ENCODE data around the gene SPACA6. TPM values are rescaled to one million over a fixed set of nuclear protein-coding genes. Genes with fewer than 3 reads are reported as not detected.

The SPACA6 gene
- polyA plus RNA-seq, 1 donor (not counting 4 experiments of a cell fraction or from before 2014, with no cell fraction given) = 4.3 TPM

- H3K4me2 ChIP-seq (ENCODE audit: control insufficient read depth, extremely low read depth, insufficient read depth, low read depth, low read length) = no peak overlapping the region
- H3K27me3 ChIP-seq (ENCODE audit: control insufficient read depth, extremely low read depth, insufficient read depth, low read length) = no peaks in the 10 kb centered on the region
- no peaks in the 10 kb centered on the region for H4K20me1 ChIP-seq (ENCODE audit: control insufficient read depth, extremely low read depth, insufficient read depth, low read length)
- H3K4me1 ChIP-seq (ENCODE audit: control insufficient read depth, extremely low read depth, insufficient read depth, low read length) = peaks cover 6% of the 10 kb centered on the region
- DNase-seq (ENCODE audit: low read depth, low spot score) (no peak), FAIRE-seq (no peak)
- no peak overlapping the region for H3K9ac ChIP-seq (ENCODE audit: control insufficient read depth, extremely low read depth, insufficient read depth, low read length)
- no peaks in the 10 kb centered on the region for H3K36me3 ChIP-seq (ENCODE audit: control insufficient read depth in 2 of 2, extremely low read depth in 1 of 2, insufficient read depth in 2 of 2, low read length in 2 of 2)
- TF ChIP-seq EZH2 (IDR thresholded peaks at IDR 0.05; ENCODE audit: low read length) = no peak
- no peak for TF ChIP-seq CTCF (optimal IDR thresholded peaks at IDR 0.05 in 1 of 3, IDR thresholded peaks at IDR 0.05 in 1 of 3, conservative IDR thresholded peaks at IDR 0.05 in 1 of 3; ENCODE audit: extremely low read depth in 1 of 3, insufficient read depth in 2 of 3, low read length in 3 of 3)
- H3K79me2 ChIP-seq (ENCODE audit: control insufficient read depth, insufficient read depth, low read length) = no peaks in the 10 kb centered on the region
- no peak overlapping the region for H2AFZ ChIP-seq (ENCODE audit: control insufficient read depth, low read length)
- H3K4me3 ChIP-seq (ENCODE audit: control insufficient read depth in 2 of 3, extremely low read depth in 1 of 3, insufficient read depth in 2 of 3, low read depth in 1 of 3, low read length in 3 of 3) = no peak overlapping the region
- dilution Hi-C loops (cut with MboI; ENCODE audit: extremely low pct_ligation_motif_present, low sequenced_read_pairs) = no loop called here
- H3K27ac ChIP-seq (ENCODE audit: control insufficient read depth, insufficient read depth, low read length) = peak overlapping the region; percentile 4
- no peaks in the 10 kb centered on the region for H3K9me1 ChIP-seq (ENCODE audit: control insufficient read depth, extremely low read depth, insufficient read depth, low read length)
- no peaks in the 10 kb centered on the region for H3K9me3 ChIP-seq (ENCODE audit: control insufficient read depth, low read depth, low read length)
These were observed 50.3 kb downstream of the SPACA6 start for GRCh38 chr19:51743405-51743804.

GRCh38 chr19:51746731-51747130 is 53.6 kb downstream of the SPACA6 start:
- dilution Hi-C loops (cut with MboI; ENCODE audit: extremely low pct_ligation_motif_present, low sequenced_read_pairs) = no loop called here
- Histone ChIP-seq H3K27me3 (ENCODE audit: control insufficient read depth, extremely low read depth, insufficient read depth, low read length) (no peaks in the 10 kb centered on the region), H3K36me3 (ENCODE audit: control insufficient read depth in 2 of 2, extremely low read depth in 1 of 2, insufficient read depth in 2 of 2, low read length in 2 of 2) (no peaks in the 10 kb centered on the region), H3K4me1 (ENCODE audit: control insufficient read depth, extremely low read depth, insufficient read depth, low read length) (peaks cover 12% of the 10 kb centered on the region), H4K20me1 (ENCODE audit: control insufficient read depth, extremely low read depth, insufficient read depth, low read length) (no peaks in the 10 kb centered on the region), H3K9me3 (ENCODE audit: control insufficient read depth, low read depth, low read length) (no peaks in the 10 kb centered on the region), H3K4me2 (ENCODE audit: control insufficient read depth, extremely low read depth, insufficient read depth, low read depth, low read length) (no peak overlapping the region), H3K9ac (ENCODE audit: control insufficient read depth, extremely low read depth, insufficient read depth, low read length) (no peak overlapping the region), H3K4me3 (ENCODE audit: control insufficient read depth in 2 of 3, extremely low read depth in 1 of 3, insufficient read depth in 2 of 3, low read depth in 1 of 3, low read length in 3 of 3) (no peak overlapping the region), H3K9me1 (ENCODE audit: control insufficient read depth, extremely low read depth, insufficient read depth, low read length) (no peaks in the 10 kb centered on the region), H3K79me2 (ENCODE audit: control insufficient read depth, insufficient read depth, low read length) (no peaks in the 10 kb centered on the region), H2AFZ (ENCODE audit: control insufficient read depth, low read length) (no peak overlapping the region), H3K27ac (ENCODE audit: control insufficient read depth, insufficient read depth, low read length) (no peak overlapping the region)
- TF ChIP-seq EZH2 (IDR thresholded peaks at IDR 0.05; ENCODE audit: low read length) = no peak
- TF ChIP-seq CTCF (optimal IDR thresholded peaks at IDR 0.05 in 1 of 3, IDR thresholded peaks at IDR 0.05 in 1 of 3, conservative IDR thresholded peaks at IDR 0.05 in 1 of 3; ENCODE audit: extremely low read depth in 1 of 3, insufficient read depth in 2 of 3, low read length in 3 of 3) = no peak
- FAIRE-seq (no peak), DNase-seq (ENCODE audit: low read depth, low spot score) (no peak)

Measured in keratinocyte (primary cell).